Activated CD8-positive, alpha-beta memory T cell treated with anti-CD3 and anti-CD28 coated beads for 36 hours (primary cell): ENCODE results near the gene FOXO3. TPM values are rescaled to one million over a fixed set of nuclear protein-coding genes. Genes with fewer than 3 reads are reported as not detected.
"Not testable (repeated sequence)": the region's sequence is repeated elsewhere in the genome, so short reads cannot be mapped to it uniquely, and the experiment has no call there.

ENCODE experiments used
- CTCF ChIA-PET: fragments of 350-600 bp; sonication (Branson Sonifier 250); formaldehyde crosslinking; loops from one replicate; lab custom pipeline; 2021; ENCODE audit warnings: antibody characterized with exemption; lab: Charles Lee
- POLR2A ChIA-PET: fragments of 350-600 bp; sonication (Branson Sonifier 250); formaldehyde crosslinking; loops from one replicate; lab custom pipeline; 2021; ENCODE audit warnings: antibody characterized with exemption; lab: Charles Lee
- total RNA-seq, 2 experiments: library from RNA; stranded (reverse); gene quantifications; one replicate each; pipeline ENCODE4 v1.2.3, GENCODE V29; 2021

The FOXO3 gene
- total RNA-seq, 2 experiments from 2014 or later, result 10.4 to 11.4 TPM

DNA sequence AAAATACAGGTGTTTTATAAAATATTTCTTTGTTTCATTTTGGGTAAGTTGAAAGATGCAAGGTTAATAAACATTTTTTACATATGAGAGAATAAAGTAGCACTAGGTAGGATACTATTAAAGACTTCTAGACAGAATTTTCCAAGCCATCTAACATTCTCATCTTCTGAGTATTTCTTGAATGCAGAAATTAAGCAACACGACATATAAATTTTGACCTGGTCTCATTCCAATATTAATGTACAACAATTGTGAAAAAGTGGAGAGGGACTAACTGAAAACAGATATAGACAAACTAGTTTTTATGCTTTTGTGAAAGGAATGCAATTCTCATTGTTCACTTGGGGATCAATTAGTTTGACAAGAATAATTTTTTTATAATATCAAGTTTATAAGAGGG lies 11.5 kb upstream of the FOXO3 start:
- ChIA-PET CTCF (no interaction called here), POLR2A (no interaction called here)

DNA sequence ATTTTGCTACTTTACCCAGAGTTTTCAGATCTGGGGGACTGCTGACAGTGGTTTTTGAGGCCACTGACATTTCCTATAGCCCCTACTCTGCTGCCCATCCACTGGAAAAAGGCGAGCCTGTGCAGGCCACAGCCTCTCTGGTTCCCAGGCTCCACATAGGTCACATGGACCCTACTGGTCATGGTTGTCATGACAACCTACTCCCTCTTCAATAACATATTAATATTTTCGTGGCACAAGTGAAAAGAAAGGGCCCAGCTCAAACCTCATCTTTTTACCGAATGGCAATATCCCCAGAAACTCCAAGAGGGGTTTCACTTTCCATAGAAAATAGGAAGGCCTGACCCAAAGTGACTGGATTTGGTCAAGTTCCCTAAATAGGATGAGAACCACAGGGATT lies 11.0 kb upstream of the FOXO3 start:
- POLR2A ChIA-PET, result no interaction called here
- CTCF ChIA-PET, result no interaction called here

DNA sequence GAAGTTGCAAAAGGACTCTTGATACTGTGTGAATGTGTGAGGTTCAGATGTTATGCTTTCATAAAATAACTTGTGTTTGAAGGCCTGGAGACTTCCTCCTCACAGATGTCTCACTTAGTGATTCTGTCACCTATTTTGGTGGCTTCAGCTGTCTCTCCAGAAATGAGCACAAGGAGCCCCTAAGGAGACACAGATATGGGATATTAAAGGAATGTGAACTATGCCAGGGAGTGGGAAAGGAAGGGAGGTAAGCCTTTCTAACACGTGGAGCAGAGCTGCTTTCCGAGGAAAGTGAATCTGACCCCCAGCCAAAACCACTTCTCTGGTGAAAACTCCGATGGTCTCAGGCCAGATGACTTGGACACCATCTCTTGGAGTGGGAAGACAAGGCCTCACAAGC lies 10.5 kb upstream of the FOXO3 start:
- CTCF ChIA-PET, result interaction anchor here (1.0 kb wide), 1 partner anchor 8 kb away, joined by 3 read pairs; no protein-coding TSS in a partner anchor
- POLR2A ChIA-PET, result no interaction called here

DNA sequence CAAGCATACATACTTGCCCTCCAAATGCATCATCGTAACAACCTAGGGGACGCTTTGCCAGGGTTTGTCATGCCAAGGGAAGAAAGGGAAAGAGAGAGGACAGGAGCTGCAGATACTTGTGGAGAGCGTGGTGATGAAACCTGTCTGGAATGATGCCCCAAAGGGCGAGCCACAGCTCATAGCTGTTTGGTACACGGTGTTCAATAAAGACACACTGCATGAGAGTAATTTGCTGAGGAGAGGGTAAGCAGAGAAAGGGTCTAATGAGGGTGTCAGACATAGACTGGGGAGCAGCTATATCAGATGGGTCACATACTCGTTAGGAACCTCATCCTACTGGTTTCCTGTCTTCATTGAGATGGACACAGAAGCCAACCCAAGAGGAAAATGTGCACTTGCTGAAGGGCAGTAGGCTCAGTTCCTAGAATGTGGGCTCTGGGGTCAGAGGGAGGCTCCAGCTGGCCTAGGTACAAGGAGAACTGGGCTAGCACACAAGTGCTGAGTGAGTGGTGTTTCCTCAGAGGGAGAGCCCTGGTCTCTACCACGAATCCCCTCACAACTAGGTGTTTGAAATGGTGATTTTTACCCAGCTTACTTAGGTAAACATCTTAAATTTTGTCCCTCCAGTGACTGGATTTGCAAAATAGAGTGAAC lies 5.2 kb upstream of the FOXO3 start:
- ChIA-PET CTCF (interaction anchor here (1.2 to 1.6 kb wide), 3 partner anchors 9 to 517 kb away, joined by 3 to 5 read pairs (median 5); no protein-coding TSS in a partner anchor), POLR2A (no interaction called here)

- POLR2A ChIA-PET, result no interaction called here
- CTCF ChIA-PET, result interaction anchor here (1.2 to 1.6 kb wide), 4 partner anchors 10 to 517 kb away, joined by 3 to 5 read pairs (median 4); no protein-coding TSS in a partner anchor
These were observed 4.5 kb upstream of the FOXO3 start for GRCh38 chr6:108556250-108556649.

- CTCF ChIA-PET, result interaction anchor here (0.6 to 1.6 kb wide), 5 partner anchors 10 to 903 kb away, joined by 3 to 5 read pairs (median 4); no protein-coding TSS in a partner anchor
- POLR2A ChIA-PET, result interaction anchor here (0.8 kb wide), 1 partner anchor 538 kb away, joined by 3 read pairs; the partner anchor contains the start of gene CEP57L1
These were observed 3.7 kb upstream of the FOXO3 start for GRCh38 chr6:108556866-108557493.

- CTCF ChIA-PET, result interaction anchor here (0.6 kb wide), 1 partner anchor 903 kb away, joined by 3 read pairs; no protein-coding TSS in a partner anchor
These were observed 3.0 kb upstream of the FOXO3 start for GRCh38 chr6:108557494-108558371.

GRCh38 chr6:108558372-108559096 lies 2.2 kb upstream of the FOXO3 start:
- POLR2A ChIA-PET, result interaction anchor here (0.8 to 1.7 kb wide), 10 partner anchors 9 to 536 kb away, joined by 3 to 10 read pairs (median 3); partner anchors contain the start of genes ARMC2, CEP57L1 and SESN1
- CTCF ChIA-PET, result interaction anchor here (0.6 kb wide), 1 partner anchor 199 kb away, joined by 4 read pairs; no protein-coding TSS in a partner anchor

More at GRCh38 chr6:108557494-108558371, 3.0 kb upstream of the FOXO3 start:
- POLR2A ChIA-PET, result interaction anchor here (0.7 to 1.4 kb wide), 9 partner anchors 10 to 538 kb away, joined by 3 to 10 read pairs (median 3); partner anchors contain the start of genes CEP57L1 and SESN1

GRCh38 chr6:108559097-108559883 lies 1.4 kb upstream of the FOXO3 start:
- ChIA-PET POLR2A (interaction anchor here (0.8 to 1.7 kb wide), 10 partner anchors 9 to 535 kb away, joined by 3 to 10 read pairs (median 4); partner anchors contain the start of genes ARMC2, CEP57L1 and SESN1), CTCF (interaction anchor here (0.6 to 1.3 kb wide), 3 partner anchors 199 to 324 kb away, joined by 3 to 4 read pairs (median 4); no protein-coding TSS in a partner anchor)

DNA sequence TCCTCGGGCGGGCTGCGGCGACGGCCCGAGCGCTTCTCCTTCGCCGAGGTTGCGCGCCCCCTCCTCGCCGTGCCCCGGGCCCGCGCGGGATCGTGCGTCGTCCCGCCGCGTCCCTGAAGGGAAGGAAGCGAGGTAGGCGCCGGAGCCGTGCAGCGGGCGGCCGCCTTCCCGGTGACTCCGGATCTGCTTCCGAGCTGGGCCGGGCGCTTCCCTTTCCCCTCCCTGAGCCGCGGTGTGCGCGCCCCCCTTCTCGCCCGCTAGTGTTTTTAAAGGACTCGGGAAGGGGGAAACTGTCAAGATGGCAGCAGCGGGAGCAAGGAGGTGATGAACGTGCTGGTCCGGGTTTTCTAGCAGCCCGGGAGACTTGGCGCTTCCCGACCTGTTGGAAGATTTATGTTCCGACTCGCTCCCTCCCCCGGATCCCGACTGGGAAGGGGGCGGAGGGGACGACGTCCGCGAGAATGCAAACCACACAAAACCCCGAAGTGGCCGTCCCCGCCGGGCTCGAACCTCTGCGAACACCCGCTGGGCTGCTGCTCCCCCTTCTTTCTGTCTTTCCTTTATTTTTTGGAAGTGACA lies 744 bp upstream of the FOXO3 start:
- ChIA-PET POLR2A (interaction anchor here (1.0 to 1.7 kb wide), 7 partner anchors 8 to 323 kb away, joined by 3 to 5 read pairs (median 4); partner anchors contain the start of gene ARMC2), CTCF (interaction anchor here (1.2 to 1.3 kb wide), 2 partner anchors 224 to 323 kb away, joined by 3 to 4 read pairs; no protein-coding TSS in a partner anchor)

- CTCF ChIA-PET, POLR2A ChIA-PET: not testable (repeated sequence)
These were observed 561 bp downstream of the FOXO3 start for GRCh38 chr6:108561309-108561647.

DNA sequence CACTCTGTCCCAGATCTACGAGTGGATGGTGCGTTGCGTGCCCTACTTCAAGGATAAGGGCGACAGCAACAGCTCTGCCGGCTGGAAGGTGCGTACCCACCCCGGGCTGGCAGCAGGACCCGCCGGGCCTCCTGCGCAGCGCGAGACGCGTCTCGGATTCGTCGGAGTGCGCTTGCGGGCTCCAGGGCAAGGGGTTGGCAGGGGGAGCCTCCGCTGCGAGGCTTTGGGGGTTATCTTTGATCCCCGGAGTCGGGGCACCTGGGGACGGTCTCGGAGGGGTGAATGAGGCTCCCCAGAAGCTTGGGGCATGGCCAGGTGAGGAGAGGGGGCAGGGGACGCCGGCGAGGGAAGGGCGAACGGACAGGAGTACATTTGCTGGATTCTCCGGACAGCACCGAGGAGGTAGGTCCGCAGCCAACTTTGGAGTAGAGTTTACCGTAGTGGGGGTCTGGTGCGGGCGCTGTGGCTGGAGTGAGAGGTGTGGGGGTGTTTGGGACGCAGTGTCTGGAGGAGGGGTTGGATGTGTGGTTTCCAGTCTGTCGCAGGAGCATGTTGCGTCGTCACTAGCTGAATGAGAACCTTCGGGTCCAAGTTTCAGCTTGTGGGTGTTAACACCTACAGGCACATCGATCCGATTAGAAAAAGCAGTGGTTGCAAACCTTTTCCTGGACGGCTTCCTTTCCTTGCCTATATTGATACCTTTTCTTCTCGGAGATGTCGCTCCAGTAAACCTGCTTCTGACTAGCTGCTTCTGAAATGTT lies 1.2 kb downstream of the FOXO3 start:
- ChIA-PET POLR2A (interaction anchor here (0.9 kb wide), 1 partner anchor 35 kb away, joined by 3 read pairs; no protein-coding TSS in a partner anchor), CTCF (no interaction called here)

- ChIA-PET POLR2A (interaction anchor here (0.9 kb wide), 1 partner anchor 35 kb away, joined by 3 read pairs; no protein-coding TSS in a partner anchor), CTCF (no interaction called here)
These were observed 1.8 kb downstream of the FOXO3 start for GRCh38 chr6:108562503-108562993.

GRCh38 chr6:108563292-108563691 lies 2.6 kb downstream of the FOXO3 start:
- CTCF ChIA-PET, result no interaction called here
- POLR2A ChIA-PET, result no interaction called here

DNA sequence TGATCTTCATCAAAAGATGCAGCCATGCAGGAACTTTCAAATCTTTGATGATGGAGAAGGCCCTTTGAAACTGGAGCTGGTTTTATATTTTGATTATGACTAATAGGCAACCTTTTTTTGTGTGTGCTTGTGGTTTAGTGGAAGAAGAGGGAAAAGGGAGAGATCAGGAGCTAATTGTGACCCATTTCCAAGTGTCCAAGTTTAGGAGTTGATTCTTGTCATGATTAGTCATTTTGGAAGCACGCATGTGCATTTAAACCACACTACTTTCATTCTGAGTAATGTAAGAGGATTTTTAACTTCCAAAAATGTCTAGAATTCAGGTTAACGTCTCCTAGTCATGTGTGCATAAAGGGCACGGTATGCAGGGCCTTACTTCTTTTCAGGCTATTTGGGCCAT lies 3.5 kb downstream of the FOXO3 start:
- POLR2A ChIA-PET, result no interaction called here
- CTCF ChIA-PET, result no interaction called here
